Hypothalamus (tissue), 51 donors: ENCODE data around the gene C4orf50.
A peak's percentile ranks its signal among the peaks of the same experiment; 100 is the strongest.

Experiments
- DNase-seq, 51 donors: peaks; one replicate each; lab custom pipeline; 2025; lab: John Stamatoyannopoulos, UW

C4orf50 gene

DNA sequence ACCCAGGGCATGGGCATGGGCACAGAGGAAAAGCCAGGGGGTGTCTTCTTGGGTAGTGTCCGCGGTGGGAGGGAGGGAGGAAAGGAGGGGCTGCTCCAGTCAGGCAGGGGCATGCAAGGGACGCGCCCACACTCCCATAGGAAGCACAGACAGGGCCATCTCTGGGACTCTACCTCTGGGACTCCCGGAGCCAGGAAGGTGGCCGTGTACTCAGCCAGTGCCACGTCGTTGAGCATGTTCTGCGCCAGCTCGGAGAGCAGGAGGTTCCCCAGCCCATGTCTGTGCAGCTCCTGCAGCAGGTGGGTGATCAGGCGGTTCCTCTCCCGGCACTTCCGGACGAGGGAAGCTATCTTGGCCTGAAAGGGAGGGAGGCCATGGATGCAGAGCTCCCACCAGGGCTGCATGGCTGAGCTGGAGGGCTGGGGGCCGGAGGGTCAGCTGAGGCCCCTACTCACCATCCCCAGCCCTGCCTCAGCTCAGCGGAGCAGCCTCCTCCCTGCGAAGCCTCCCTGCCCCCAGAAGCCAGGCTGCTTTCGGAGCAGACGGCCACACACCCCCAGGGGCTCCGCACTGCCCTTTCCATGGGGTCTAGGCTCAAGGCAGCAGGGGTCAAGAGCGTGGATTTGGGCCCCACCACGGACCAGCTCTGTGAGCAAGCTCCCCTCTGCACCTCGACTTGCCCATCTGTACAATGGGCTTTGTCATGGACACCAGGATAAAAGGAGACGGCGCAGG is 44.6 kb downstream of the C4orf50 start:
- DNase-seq: no peak

DNA sequence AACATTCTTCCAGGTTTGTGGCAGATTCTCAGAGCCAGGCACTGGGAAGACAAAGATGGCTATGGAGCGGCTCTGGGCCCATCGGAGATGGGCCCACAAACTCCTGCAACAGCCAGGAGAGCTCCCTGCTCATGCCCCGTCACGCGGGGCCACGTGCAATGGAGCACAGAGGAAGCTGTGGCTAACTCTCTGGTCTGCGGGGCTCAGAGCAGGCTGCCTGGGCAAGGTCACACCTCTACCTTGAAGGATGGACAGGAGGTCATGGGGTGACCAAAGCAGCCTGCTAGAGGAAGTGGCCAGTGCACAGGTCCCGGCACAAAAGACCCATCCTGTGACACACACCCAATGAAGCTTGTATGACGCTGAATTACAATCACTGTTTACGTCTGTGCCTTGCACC is 45.2 kb downstream of the C4orf50 start:
- no peak for DNase-seq

DNA sequence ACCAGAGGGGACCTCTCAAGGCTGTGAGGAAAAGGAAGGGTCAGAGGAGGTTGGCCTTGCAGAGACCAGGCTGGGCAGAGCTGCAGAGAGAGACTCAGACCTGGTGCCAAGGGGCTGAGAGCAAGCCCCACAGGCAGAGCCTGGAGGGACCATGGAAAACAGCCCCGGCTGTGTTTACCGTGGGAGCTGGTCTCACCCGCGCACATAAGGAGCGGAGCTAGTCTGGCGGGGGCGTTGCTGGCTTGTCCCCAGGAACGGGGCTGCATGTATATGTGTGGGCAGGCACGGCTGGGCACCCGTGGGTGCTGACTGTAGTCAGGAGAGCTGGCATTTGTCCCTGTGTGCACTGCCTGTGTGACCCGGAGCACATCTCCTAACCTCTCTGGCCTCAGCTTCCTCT is 45.7 kb downstream of the C4orf50 start:
- no peak for DNase-seq

DNA sequence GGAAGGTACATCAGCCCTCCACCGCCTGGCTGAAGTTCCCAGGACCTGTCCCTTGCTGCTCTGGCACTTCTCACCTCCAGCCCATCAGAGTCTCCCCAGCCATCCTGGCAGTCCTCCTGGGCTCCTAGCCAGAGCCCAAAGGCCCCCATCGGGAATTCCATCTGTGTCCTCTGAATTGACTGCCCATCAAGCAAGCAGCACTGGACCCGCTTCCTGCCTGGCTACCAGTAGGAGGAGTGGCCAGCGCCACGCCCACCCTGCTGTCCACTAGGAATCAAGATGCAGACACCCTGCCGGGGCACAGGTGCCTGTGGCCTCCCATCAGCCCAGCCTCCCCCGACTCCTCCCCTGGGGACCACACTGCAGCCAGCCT is 47.2 kb downstream of the C4orf50 start:
- DNase-seq: no peak

DNA sequence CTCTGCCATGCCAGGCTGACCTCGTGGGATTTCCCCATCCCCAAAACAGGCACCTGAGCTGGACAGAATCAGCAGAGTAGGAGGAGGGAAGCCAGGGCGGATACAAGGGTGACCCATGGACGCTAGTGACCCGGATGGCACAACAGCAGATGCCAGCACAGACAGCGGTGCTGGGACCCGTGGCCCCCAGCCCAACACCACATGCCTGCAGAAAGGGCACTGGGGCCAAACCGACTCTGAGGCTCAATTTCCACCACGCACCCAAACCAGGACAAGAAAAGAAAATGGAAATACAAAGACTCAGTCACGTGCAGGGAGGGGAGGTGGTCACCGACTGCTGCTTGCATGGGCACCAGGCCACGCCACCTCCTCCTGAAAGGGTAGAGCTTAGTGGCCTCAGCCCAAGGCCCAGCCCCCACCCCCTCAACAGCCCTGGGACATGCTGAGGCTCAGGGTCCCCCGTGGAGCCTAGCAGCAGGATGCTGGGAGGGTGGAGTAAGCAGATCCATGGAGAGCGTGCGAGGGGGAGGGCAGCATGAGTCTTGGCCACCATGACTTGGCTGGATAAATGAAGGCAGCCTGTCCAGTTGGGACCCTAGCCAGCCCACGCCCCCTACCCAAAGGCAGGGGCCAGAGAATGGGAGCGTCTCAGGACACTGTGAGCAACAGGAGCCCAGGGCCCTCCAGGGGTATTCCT is 47.7 kb downstream of the C4orf50 start:
- DNase-seq: no peak

DNA sequence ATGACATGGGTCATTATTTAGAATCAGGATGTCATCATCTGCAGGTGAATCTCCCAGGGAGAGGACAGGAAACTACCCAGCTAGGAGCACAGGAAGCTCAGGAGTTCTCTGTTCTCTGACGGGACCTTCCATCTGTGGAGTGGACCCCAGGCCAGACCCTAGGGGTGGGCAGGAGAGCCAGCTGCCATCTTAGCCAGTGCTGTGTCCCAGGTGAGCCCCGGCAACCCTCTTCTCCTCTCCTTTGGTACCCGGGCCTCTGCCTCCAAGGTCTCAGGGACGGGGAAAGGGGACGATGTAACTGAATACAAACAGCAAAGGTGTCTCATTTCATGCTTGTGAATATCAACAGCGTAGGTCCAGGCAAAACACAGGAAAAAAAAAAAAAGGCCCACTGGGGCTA is 48.5 kb downstream of the C4orf50 start:
- DNase-seq: no peak

DNA sequence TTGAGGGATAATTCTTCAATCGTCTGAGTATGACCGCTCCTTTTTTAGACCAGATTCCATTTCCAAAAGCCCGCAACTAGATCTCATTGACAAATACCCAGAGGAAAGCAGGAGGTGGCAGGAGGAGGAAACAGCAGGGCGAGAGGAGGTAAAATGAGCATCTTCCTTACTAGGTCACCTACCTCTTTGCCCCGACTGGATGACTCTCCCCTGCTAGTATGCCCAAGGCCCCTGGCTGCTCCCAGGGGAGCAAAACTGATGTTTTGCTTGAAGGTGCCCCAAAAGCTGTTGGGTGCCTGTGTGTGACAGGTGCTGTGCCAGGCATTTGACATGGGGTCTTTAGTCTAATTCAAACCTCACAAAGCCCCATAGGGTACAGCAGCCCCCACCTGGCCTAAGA is 48.9 kb downstream of the C4orf50 start:
- no peak for DNase-seq

DNA sequence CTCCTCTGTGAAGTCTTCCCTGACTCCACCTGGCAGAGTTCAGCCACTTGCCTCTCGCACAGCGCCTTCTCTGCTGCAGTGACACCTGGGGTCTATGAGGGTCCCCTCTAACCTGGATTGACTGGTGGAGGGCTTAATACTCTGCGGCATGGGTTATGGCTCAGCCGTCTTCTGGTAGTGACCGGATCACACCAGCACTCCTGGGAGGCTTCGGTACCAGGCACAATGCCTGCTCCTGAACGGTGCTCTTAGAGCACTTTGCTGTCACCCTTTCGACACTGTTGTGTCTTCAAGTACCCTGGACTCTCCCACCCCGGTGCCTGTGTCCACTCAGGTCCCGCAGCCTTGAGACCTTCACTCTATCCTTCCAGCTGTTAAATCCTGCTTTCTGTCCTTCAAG is 50.0 kb downstream of the C4orf50 start:
- no peak for DNase-seq

DNA sequence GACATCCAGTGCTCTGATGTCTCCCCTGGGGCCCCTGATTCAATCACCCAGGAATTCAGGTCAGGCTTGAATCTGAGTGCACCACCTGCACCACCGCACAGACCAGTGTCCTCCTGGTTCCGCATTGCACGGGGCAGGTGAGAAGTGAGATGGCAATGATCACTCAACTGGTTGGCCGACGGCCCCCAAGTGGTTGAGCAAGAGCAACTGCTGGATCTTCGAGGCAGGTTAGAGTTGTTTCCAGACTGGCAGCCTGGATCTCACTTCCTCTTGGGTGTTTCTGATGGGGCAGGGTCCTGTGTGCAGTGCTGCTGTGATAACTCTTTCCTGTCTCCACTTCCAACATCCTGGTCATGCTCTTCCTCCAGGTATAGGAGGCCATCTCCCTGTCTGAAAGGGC is 50.4 kb downstream of the C4orf50 start:
- DNase-seq: no peak

DNA sequence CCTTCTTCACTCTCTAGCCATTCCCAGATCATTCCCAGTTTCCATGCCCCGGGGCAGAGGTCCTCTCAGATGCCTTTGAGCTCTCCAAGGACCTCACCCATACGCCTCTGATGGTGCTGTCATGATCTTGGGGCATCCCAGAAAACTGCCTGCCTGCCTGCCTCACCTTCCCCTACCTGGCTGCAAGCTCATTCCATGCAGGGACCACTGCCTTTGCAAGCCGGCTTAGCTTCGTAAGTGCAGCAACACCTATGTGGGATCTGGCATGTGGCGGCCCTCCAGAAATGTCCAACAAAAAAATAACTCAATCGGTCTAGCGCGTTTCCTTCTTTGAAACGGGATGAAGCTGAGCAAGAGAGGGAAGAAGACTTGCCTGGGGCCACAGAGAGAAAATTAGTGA is 53.0 kb downstream of the C4orf50 start:
- no peak for DNase-seq

DNA sequence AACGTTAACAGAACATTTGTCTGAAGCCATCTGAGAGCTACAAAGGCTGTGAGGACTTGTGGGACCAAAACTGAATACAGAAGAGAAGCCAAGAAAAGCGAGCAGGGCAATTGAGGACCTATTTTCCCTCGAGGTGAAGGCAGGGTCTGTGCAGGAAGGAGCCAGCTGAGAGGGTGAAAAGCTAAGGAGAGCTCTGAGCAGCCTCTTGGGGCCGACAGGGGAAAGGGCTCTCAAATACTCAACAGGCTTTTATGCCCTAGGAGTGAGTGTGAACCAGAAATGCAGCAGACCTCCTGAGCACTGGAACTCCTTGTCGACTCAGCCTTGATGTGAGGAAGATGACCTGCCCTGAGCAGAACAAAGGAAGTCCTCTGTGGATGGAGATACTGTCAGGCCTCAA is 54.2 kb downstream of the C4orf50 start:
- DNase-seq: no peak

DNA sequence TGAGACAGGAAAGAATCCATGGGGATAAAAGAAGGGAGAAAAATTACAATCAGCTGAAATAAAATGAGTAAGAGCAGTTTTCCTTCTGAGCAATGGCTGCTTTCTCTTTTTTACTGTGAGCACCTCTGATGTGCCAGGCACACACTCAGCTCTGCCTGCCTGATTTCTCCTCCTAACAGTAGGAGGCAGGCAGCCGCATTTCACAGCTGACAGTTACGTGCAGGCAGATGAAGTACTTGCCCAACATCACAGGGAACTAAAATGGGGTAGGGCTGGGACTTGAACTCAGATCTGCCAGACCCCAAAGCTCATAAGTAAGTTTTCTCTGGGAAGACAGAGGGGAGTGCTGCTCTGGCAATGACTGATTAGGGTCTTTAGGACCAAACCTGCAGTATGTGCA is 54.6 kb downstream of the C4orf50 start:
- no peak for DNase-seq

DNA sequence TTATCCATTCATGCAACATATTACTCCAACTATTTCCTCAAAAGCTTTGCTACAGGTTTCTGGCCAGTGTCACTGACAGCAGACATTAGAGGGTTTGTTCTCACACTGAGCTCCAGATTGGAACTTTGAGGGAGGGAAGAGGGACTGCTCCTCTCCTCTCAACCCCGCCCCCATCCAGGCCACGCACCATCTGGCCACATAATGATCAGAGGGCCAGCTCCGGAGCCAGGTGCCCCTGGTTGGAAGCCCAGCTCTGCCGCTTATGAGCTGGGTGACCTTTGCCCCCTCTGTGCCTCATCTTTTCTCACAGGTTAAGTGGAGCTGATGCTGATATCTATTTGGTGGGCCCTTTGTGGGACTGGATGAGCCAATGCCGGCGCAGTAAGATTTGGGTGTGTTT is 55.8 kb downstream of the C4orf50 start:
- DNase-seq: no peak

DNA sequence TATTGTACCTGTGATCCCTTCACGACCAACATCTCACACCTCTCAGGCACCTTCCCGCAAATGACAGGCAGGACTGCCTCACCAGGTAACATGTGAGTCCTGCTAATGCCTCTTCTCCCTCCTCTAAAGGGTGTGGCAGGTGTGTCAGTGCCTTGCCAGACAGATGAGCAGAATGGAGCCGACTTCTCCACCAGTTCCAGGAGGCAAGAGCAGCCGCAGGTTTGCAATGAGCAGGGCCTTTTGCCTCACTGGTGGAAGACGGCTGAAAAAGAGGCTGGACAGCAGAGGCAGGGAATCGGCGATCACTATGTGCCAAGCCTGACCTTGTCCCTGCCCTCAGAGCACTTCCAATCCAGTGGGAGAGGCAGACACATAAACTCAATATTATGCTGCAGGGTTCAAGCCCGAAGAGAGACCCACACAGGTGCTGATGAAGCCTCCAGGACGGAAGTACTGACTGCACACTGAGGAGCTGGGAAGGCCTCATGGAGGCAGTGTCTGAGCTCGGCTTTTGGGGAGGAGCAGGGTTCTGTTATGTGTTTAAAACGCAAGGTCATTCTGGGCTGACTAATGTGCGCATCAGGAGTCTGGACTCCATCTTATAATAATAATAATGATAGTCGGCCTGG is 57.9 kb downstream of the C4orf50 start:
- DNase-seq: no peak

DNA sequence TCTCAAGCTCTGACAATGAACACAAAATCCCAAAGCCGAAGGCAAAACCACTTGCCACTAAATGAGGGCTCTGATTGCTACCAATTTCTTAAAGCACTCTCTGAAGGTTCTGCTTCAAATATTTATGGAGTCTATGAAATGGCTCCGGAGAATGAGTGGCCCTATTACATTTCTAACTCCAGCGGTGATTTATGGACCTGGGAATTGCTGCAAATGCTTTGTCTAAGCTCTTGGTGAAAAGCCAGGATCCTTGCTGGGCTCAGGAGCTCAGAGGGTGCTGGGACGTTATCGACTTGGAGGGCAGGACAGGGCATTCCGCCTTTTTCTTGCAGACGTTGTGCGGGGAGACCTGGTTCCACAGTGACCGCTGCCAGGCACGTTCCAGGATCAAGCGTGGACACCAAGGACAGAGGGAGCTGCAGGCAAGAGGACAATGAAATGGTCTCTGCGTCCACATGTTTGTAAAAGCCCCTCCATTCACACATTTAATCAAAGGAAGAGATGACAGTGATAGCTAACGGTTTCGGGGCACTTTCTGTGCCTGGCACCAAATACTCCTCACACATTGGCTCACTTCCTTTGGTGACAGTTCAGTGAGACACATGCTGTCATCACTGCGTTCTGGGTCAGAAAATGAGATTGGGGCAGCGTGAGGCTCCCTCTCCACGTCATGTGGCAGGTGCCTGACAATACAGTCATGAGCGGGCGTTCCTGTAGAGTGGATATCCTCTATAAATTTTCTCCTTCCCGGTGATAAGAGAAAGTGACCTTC is 58.8 kb downstream of the C4orf50 start:
- no peak for DNase-seq

DNA sequence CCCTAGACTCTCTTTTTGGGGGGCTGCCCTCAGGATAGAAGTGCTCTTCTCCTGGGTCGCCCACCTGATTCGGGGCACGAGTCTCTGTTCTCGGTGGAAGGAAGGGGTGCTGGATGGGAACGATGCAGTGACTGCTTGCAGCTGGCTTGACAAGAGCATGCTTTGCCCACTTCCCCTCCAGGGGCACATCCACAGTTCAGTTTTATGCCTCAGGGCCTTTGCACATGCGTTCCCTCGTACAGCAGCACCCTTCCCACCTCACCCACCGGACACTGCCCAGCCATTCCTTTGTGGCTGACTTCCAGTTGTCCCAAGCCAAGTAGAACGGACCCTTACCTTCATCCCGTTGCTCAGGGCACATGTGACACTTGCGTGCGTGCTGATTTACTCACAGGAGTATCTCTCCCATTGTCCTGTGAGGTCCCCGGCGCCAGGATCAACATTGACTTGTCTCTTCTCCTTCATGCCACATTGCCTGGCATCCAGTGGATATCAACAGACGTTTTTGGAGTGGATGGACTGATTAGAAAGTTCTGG is 60.0 kb downstream of the C4orf50 start:
- no peak for DNase-seq

DNA sequence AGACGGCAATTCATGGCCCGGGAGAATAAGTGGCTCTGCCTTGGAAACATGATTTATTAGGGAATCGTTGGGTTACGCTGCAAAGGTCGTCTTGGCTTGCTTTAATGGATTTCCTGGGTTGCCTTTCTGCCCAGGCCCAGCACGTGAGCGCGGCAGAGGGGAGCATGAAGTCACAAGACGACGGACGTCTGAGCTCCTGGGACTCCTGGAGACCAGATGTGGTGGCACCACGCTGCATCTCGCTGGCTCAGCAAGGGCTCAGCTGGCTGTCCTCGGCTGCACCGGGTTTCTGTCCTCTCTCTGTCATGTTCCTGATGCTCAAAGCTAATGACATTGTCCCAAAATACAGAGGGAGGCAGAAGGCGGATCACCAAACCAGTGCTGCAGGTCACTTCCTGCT is 61.2 kb downstream of the C4orf50 start:
- peak in 1 of 51 donors; percentile 15 for DNase-seq

DNA sequence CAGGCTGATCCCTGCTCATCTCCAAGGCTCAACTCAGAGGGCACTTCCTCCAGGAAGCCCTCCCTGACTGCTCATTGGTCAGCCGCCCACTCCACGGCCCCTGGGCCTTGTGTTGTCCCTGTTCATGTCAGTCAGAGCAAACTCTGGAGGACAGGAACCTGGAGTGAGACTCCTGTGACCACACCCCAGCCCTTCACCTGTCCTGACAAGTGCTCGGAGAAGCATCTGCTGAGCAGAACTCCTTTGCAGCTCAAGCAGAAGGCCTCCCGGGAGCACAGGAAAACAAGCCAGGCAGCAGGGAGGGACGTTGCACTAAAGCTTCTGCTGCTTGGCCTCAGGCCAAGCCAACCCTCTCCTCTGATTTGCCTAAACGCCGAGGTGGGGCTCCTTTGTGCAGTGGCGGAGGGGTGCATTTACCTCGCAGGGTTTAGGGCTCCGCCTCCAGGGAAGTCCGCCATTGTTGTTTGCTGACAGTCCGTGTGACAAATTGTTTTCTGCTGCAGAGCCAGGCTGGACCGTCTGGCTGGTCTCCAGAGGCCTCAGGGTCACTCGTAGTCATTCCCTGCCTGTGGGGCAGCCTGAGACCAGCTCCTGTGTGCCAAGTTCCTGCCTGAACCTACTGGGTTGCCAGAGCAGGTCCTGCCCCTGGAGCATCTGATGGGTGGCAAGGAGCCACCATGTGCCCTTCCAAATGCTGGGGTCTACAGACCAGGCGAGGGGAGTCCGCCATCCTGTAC is 61.8 kb downstream of the C4orf50 start:
- DNase-seq: peak in 10 of 51 donors; percentile 8 to 28 (median 18)

DNA sequence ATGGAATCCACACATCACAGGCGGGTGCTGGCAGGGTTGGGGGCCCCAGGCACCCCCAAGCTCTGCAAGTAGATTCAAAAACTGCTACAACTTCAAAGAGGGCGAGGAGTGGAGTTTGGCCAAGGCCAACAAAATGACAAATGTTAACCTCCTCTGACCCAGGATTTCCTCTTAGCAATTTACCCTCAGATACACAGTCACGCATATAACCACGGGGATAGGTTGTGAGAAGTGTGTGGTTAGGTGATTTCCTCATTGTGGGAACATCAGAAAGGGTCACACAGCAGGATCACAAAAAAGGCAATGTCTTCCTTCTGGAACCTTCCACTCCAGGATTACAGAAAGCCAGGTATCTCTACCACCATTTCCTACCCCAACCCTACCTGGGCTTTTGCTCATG is 62.4 kb downstream of the C4orf50 start:
- no peak for DNase-seq

DNA sequence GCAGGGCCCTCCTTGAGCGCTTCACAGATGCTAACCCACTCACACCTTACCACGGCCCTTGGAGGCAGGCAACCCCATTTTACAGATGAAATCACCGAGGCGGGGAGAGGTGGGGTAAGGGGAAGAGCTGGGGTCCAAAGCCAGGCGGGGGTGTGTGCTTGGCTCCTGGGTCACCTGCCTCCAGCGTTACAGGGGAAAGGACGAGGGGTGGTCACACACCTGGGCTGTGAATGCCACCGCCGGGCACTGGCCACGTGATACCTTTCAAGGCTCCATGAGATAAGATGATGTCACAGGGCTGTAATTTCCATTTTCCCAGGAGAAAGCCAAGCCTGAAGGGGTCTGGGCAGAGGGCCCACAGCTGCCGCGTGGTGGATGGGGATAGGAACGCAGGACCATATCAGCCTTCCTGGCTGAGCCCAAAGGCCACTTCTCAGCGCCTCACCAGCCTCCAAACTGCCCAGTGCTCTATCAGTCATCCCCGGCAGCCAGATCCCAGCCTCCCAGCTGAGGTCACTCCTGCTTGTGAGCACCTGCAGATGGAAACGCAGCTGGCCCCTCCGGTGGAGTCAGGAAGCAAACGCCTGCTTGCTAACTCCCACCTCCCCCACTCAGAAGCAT is 62.9 kb downstream of the C4orf50 start:
- DNase-seq: no peak
